A673 (cell line): ENCODE data around the gene CACNG4.

Source experiments
- EZH2 ChIP-seq: fragments of 200-600 bp; sonication (generic); IDR thresholded peaks from 2 replicates; pipeline ENCODE4 v1.6.1; 2017; ENCODE audit warnings: borderline replicate concordance, low read depth, mild to moderate bottlenecking, mixed read lengths, antibody characterized with exemption, low read length; ENCODE audit not compliant: poor library complexity, severe bottlenecking
- TF ChIP-seq, protein P1 (sequence below): fragments of 300-800, 200-600 bp; sonication (generic); conservative IDR thresholded peaks from 2 replicates; pipeline ENCODE4 v1.5.1; 2017; ENCODE audit warnings: low read depth, mild to moderate bottlenecking, antibody characterized with exemption, low read length, moderate library complexity, mixed read lengths

DNA sequence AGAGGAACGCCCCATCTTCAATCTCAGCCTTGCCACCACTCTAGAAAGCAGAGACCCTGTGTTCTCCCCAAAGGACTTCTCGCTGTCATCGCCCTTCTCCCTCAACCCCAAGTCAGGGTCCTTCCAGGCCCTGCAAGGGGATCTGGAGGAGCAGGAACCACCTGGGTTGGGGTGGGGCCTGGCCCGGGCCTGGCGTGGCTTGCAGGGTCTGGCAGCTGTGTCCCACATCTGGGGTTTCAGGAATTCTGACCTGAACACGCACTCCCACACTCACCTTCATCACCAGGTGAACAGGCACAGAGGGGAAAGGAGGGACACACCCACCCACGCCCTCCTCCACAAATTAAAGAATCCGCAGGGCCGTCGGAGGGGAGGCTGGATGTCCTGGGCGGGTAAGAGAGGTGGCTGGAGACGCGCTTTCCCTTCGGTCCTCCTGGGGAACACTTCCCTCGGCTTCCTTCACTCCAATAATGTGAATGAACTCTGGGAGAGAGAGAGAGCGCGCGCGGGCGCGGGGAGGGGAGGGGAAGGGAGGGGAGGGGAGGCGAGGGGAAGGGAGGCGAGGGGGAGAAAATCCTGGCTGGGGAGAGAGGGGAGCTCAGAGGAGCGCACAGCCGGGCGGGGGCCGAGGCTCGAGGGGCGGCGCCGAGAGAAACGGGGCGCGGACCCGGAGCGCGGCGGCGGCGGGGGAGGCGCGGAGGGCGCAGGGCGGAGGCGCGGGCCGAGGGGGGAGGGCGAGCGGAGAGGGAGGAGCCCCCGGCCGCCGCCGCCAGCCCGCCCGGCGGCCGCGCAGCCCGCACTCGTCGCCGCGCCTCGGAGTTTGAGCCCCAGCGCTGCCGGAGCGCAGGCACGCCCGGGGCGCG lies at the start of gene CACNG4:
- no peak for TF ChIP-seq EZH2
- TF ChIP-seq, protein P1, sequence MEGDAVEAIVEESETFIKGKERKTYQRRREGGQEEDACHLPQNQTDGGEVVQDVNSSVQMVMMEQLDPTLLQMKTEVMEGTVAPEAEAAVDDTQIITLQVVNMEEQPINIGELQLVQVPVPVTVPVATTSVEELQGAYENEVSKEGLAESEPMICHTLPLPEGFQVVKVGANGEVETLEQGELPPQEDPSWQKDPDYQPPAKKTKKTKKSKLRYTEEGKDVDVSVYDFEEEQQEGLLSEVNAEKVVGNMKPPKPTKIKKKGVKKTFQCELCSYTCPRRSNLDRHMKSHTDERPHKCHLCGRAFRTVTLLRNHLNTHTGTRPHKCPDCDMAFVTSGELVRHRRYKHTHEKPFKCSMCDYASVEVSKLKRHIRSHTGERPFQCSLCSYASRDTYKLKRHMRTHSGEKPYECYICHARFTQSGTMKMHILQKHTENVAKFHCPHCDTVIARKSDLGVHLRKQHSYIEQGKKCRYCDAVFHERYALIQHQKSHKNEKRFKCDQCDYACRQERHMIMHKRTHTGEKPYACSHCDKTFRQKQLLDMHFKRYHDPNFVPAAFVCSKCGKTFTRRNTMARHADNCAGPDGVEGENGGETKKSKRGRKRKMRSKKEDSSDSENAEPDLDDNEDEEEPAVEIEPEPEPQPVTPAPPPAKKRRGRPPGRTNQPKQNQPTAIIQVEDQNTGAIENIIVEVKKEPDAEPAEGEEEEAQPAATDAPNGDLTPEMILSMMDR, result no peak
